HFFc6 (cell line): Measurements from ENCODE around the gene ARG2. TPM values are rescaled to one million over a fixed set of nuclear protein-coding genes. Genes with fewer than 3 reads are reported as not detected.

Experiments
- DNase-seq: peaks from one replicate; pipeline ENCODE4 v3.0.0-alpha.2; 2018
- H3K27ac Mint-ChIP-seq: 2 replicates; pipeline ENCODE4 v1.8.0; 2020; ENCODE audit warnings: mild to moderate bottlenecking, mixed read lengths
- H3K27me3 Mint-ChIP-seq: 2 replicates; pipeline ENCODE4 v1.8.0; 2021; ENCODE audit warnings: mild to moderate bottlenecking, moderate library complexity, mixed read lengths; ENCODE audit not compliant: insufficient read depth
- H3K36me3 Mint-ChIP-seq: 2 replicates; pipeline ENCODE4 v1.8.0; 2021; ENCODE audit warnings: low read depth, mixed read lengths
- H3K4me1 Mint-ChIP-seq: 2 replicates; pipeline ENCODE4 v1.8.0; 2020; ENCODE audit warnings: low read depth, mixed read lengths
- H3K4me3 Mint-ChIP-seq: 2 replicates; pipeline ENCODE4 v1.8.0; 2020; ENCODE audit warnings: mild to moderate bottlenecking, moderate library complexity, mixed read lengths
- H3K9me3 Mint-ChIP-seq: 2 replicates; pipeline ENCODE4 v1.8.0; 2020; ENCODE audit warnings: mild to moderate bottlenecking, mixed read lengths
- CTCF ChIP-seq: fragments of 200-600 bp; sonication (generic); IDR thresholded peaks from 2 replicates; pipeline ENCODE4 v1.5.0; 2021; ENCODE audit warnings: antibody characterized with exemption, mild to moderate bottlenecking
- long read RNA-seq: library from polyadenylated mRNA; unstranded; transcript quantifications from one replicate; pipeline ENCODE4 v2.0.0, GENCODE V29; 2019
- total RNA-seq, 6 experiments: library from RNA; stranded (reverse); fragmentation: NEBNext Ultra II Directional; extraction: Animal tissue kit (Norgen Biotek cat#: 25700); gene quantifications; 2 replicates in 1 of 6; 3 replicates in 5 of 6; pipeline ENCODE4 v1.2.3, GENCODE V29; 2021

Gene ARG2
- total RNA-seq = 1 to 10 TPM; 1.4 to 2.2 (median 1.9) TPM
- long read RNA-seq, partial matches to known transcripts = 0 of 5 reads
- long read RNA-seq, other reads (novel, unspliced or antisense) = 1 of 5 reads

GRCh38 chr14:67619446-67620216 is at the start of gene ARG2:
Gene ARG2, plus strand, starts transcription at chr14:67619920. Its CDS starts 58 bp downstream, at chr14:67619978.
- TF ChIP-seq CTCF = peak; percentile 23; the same call in 1 of the 2 replicates
- H3K36me3 Mint-ChIP-seq = no peaks in the 10 kb centered on the region
- peaks cover 3% of the 10 kb centered on the region for H3K27me3 Mint-ChIP-seq
- peak; percentile 87 for DNase-seq
- peak within 1 kb of the TSS; percentile 94 for H3K27ac Mint-ChIP-seq
- H3K9me3 Mint-ChIP-seq = no peaks in the 10 kb centered on the region
- peaks cover 51% of the 10 kb centered on the region for H3K4me1 Mint-ChIP-seq
- peak within 1 kb of the TSS; percentile 87 for H3K4me3 Mint-ChIP-seq

- peaks cover 7% of the 10 kb centered on the region for H3K4me1 Mint-ChIP-seq
- no peaks in the 10 kb centered on the region for H3K36me3 Mint-ChIP-seq
- no peak for TF ChIP-seq CTCF
- H3K4me3 Mint-ChIP-seq = no peak overlapping the region
- H3K27me3 Mint-ChIP-seq = peaks cover 31% of the 10 kb centered on the region
- no peaks in the 10 kb centered on the region for H3K9me3 Mint-ChIP-seq
- no peak overlapping the region for H3K27ac Mint-ChIP-seq
- no peak for DNase-seq
Measured at GRCh38 chr14:67570453-67570852, 49.3 kb upstream of the ARG2 start.

DNA sequence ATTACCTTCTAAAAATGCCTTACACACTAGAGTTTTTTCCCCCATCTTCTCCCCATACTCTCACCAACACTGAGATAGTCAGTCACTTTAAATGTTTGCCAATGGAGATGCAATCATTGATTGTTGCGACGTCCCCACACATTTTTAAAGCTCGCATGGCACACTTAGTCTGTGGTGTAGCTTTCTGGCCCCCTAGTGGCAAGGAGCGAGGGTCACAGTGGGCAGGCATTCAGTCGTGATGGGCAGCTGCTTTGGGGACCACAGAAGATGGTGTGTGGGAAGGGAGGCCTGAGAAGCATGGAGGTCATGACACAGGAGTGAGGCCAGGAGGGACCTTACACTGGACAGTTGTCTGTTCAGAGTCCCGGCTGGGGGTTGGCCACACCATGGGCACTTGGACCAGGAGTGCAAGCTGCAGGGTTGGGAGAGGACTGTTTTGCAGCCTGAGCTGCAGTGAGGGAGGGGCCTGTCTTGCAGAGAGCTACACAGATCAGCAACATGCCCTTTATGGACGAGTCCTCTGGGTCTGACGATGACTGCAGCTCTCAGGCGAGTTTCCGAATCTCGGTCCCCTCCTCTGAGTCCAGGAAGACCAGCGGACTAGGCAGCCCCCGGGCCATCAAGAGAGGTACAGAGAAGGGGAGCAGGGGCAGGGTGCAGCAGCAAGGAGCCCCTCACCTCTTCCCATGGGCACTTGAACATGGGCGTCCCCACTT is 48.3 kb upstream of the ARG2 start:
- DNase-seq = peak; percentile 41
- TF ChIP-seq CTCF = peak; percentile 92
- Mint-ChIP-seq H3K4me3 (no peak overlapping the region), H3K9me3 (no peaks in the 10 kb centered on the region), H3K36me3 (no peaks in the 10 kb centered on the region), H3K4me1 (peaks cover 7% of the 10 kb centered on the region), H3K27ac (no peak overlapping the region), H3K27me3 (peaks cover 31% of the 10 kb centered on the region)

DNA sequence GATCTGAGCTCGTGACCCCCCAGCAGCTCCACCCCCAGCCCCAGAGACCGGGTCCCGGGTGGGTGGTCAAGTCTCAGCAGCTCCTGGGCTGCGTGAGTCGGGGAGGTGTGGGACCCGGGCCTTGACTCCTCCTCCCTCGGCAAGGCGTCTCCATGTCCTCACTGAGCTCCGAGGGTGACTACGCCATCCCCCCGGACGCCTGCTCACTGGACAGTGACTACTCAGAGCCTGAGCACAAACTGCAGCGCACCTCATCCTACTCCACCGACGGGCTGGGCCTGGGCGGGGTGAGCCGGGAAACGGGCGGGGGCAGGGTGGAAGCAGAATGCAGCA is 47.8 kb upstream of the ARG2 start:
- no peak for TF ChIP-seq CTCF
- H3K9me3 Mint-ChIP-seq = no peaks in the 10 kb centered on the region
- no peaks in the 10 kb centered on the region for H3K36me3 Mint-ChIP-seq
- peaks cover 7% of the 10 kb centered on the region for H3K4me1 Mint-ChIP-seq
- no peak for DNase-seq
- no peak overlapping the region for H3K27ac Mint-ChIP-seq
- H3K4me3 Mint-ChIP-seq = no peak overlapping the region
- peaks cover 27% of the 10 kb centered on the region for H3K27me3 Mint-ChIP-seq

DNA sequence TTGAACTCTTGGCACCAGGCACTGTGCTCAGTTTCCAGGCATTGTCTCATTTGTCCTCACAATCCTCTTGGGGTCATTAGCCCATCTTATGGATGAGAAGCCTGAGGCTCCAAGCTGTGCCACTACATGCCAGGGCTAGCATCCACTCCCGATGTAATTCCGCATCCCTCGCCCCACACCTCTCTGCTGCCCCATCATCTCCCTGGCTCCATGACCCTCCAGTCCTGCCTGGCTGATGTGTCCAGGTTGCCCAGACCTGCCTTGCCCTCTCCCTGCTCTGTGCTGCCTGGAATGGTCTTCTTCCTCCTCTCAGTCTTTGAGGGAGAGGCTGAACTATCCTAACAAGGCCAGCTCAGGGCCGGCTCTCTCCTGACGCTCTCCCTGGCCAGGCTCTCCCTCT is 47.1 kb upstream of the ARG2 start:
- Mint-ChIP-seq H3K4me1 (peaks cover 1% of the 10 kb centered on the region), H3K27ac (no peak overlapping the region), H3K9me3 (no peaks in the 10 kb centered on the region), H3K36me3 (no peaks in the 10 kb centered on the region), H3K4me3 (no peak overlapping the region), H3K27me3 (peaks cover 23% of the 10 kb centered on the region)
- no peak for DNase-seq
- no peak for TF ChIP-seq CTCF
